Activated CD8-positive, alpha-beta memory T cell treated with anti-CD3 and anti-CD28 coated beads, Interleukin-2, amount 10 ng/mL, durations not matched to agents 7 days and 5 days (primary cell): ENCODE data around the gene TMEM231. TPM values are rescaled to one million over a fixed set of nuclear protein-coding genes. Genes with fewer than 3 reads are reported as not detected.
"Not testable (repeated sequence)": the region's sequence is repeated elsewhere in the genome, so short reads cannot be mapped to it uniquely, and the experiment has no call there.

Experiments
- ATAC-seq: fragments of 150-1000 bp; cut with Tn5 transposase; one replicate; pipeline ENCODE4 v1.10.0; 2021; ENCODE audit warnings: moderate library complexity
- CTCF ChIA-PET: fragments of 350-600 bp; sonication (Branson Sonifier 250); formaldehyde crosslinking; loops from one replicate; lab custom pipeline; 2021; ENCODE audit warnings: antibody characterized with exemption; lab: Charles Lee
- DNase-seq: peaks from one replicate; pipeline ENCODE4 v3.0.0-alpha.2; 2020
- H3K27ac Mint-ChIP-seq: one replicate; pipeline ENCODE4 v1.8.0; 2021; ENCODE audit warnings: mild to moderate bottlenecking, mixed read lengths
- H3K27me3 Mint-ChIP-seq: one replicate; pipeline ENCODE4 v1.8.0; 2021; ENCODE audit warnings: mixed read lengths
- H3K36me3 Mint-ChIP-seq: one replicate; pipeline ENCODE4 v1.8.0; 2021; ENCODE audit warnings: mild to moderate bottlenecking, mixed read lengths
- H3K4me1 Mint-ChIP-seq: one replicate; pipeline ENCODE4 v1.8.0; 2021; ENCODE audit warnings: mixed read lengths
- H3K4me3 Mint-ChIP-seq: one replicate; pipeline ENCODE4 v1.8.0; 2021; ENCODE audit warnings: mild to moderate bottlenecking, moderate library complexity, mixed read lengths
- H3K9me3 Mint-ChIP-seq: one replicate; pipeline ENCODE4 v1.8.0; 2022; ENCODE audit warnings: low read depth, mixed read lengths
- total RNA-seq, 2 experiments: library from RNA; stranded (reverse); gene quantifications; one replicate each; pipeline ENCODE4 v1.2.3, GENCODE V29; 2021

TMEM231 gene
- total RNA-seq, 2 experiments from 2014 or later, result 2.9 to 3.2 TPM

- Mint-ChIP-seq H3K4me3 (no peak overlapping the region), H3K27me3 (peaks cover 20% of the 10 kb centered on the region), H3K4me1 (no peaks in the 10 kb centered on the region), H3K27ac (no peak overlapping the region), H3K9me3 (no peaks in the 10 kb centered on the region), H3K36me3 (no peaks in the 10 kb centered on the region)
- no peak for ATAC-seq
- DNase-seq, result no peak
- CTCF ChIA-PET, result interaction anchor here (0.9 kb wide), 1 partner anchor 10 kb away, joined by 5 read pairs; no protein-coding TSS in a partner anchor
Observed at GRCh38 chr16:75506574-75506973, 49.5 kb downstream of the TMEM231 start.

GRCh38 chr16:75506107-75506506, 49.9 kb downstream of the TMEM231 start:
- CTCF ChIA-PET, result interaction anchor here (0.9 kb wide), 1 partner anchor 11 kb away, joined by 5 read pairs; no protein-coding TSS in a partner anchor
- Mint-ChIP-seq H3K36me3 (no peaks in the 10 kb centered on the region), H3K27me3 (peaks cover 20% of the 10 kb centered on the region)

GRCh38 chr16:75503801-75504200, 52.3 kb downstream of the TMEM231 start:
- CTCF ChIA-PET, result no interaction called here
- H3K27ac Mint-ChIP-seq, result no peak overlapping the region
- H3K4me3 Mint-ChIP-seq, result no peak overlapping the region
- DNase-seq (no peak), ATAC-seq (no peak)
- peaks cover 20% of the 10 kb centered on the region for H3K27me3 Mint-ChIP-seq
- no peaks in the 10 kb centered on the region for H3K4me1 Mint-ChIP-seq
- H3K36me3 Mint-ChIP-seq, result no peaks in the 10 kb centered on the region
- H3K9me3 Mint-ChIP-seq, result no peaks in the 10 kb centered on the region

More at GRCh38 chr16:75506107-75506506, 49.9 kb downstream of the TMEM231 start:
- Mint-ChIP-seq H3K4me1 (no peaks in the 10 kb centered on the region), H3K27ac (no peak overlapping the region), H3K4me3 (no peak overlapping the region), H3K9me3 (no peaks in the 10 kb centered on the region)
- ATAC-seq, result no peak
- no peak for DNase-seq

- CTCF ChIA-PET, result interaction anchor here (1.3 kb wide), 1 partner anchor 14 kb away, joined by 3 read pairs; no protein-coding TSS in a partner anchor
- Mint-ChIP-seq H3K36me3 (no peaks in the 10 kb centered on the region), H3K9me3 (no peaks in the 10 kb centered on the region), H3K4me3 (no peak overlapping the region), H3K27me3 (peaks cover 19% of the 10 kb centered on the region), H3K27ac (no peak overlapping the region), H3K4me1 (no peaks in the 10 kb centered on the region)
- ATAC-seq, result no peak
- no peak for DNase-seq
Observed at GRCh38 chr16:75502916-75503605, 53.0 kb downstream of the TMEM231 start.

- H3K4me1 Mint-ChIP-seq, ATAC-seq, H3K4me3 Mint-ChIP-seq, H3K9me3 Mint-ChIP-seq, H3K36me3 Mint-ChIP-seq, CTCF ChIA-PET, H3K27ac Mint-ChIP-seq, DNase-seq: not testable (repeated sequence)
- peaks cover 18% of the 10 kb centered on the region for H3K27me3 Mint-ChIP-seq
Observed at GRCh38 chr16:75501820-75502219, 54.2 kb downstream of the TMEM231 start.

- CTCF ChIA-PET, result no interaction called here
- ATAC-seq, result no peak
- no peaks in the 10 kb centered on the region for H3K4me1 Mint-ChIP-seq
- no peak for DNase-seq
- H3K4me3 Mint-ChIP-seq, result no peak overlapping the region
- H3K36me3 Mint-ChIP-seq, result no peaks in the 10 kb centered on the region
- no peaks in the 10 kb centered on the region for H3K9me3 Mint-ChIP-seq
- H3K27me3 Mint-ChIP-seq, result peaks cover 17% of the 10 kb centered on the region
- H3K27ac Mint-ChIP-seq, result no peak overlapping the region
Observed at GRCh38 chr16:75501359-75501758, 54.7 kb downstream of the TMEM231 start.

GRCh38 chr16:75498605-75499322, 57.3 kb downstream of the TMEM231 start:
- H3K9me3 Mint-ChIP-seq, H3K27ac Mint-ChIP-seq, ATAC-seq, H3K4me1 Mint-ChIP-seq, H3K36me3 Mint-ChIP-seq, DNase-seq, H3K4me3 Mint-ChIP-seq, CTCF ChIA-PET: not testable (repeated sequence)
- peaks cover 23% of the 10 kb centered on the region for H3K27me3 Mint-ChIP-seq

- no peak overlapping the region for H3K4me3 Mint-ChIP-seq
- no peak for ATAC-seq
- H3K27ac Mint-ChIP-seq, result no peak overlapping the region
- H3K4me1 Mint-ChIP-seq, result peaks cover 7% of the 10 kb centered on the region
- CTCF ChIA-PET, result interaction anchor here (1.2 to 1.7 kb wide), 2 partner anchors 20 to 32 kb away, joined by 5 to 6 read pairs; no protein-coding TSS in a partner anchor
- H3K9me3 Mint-ChIP-seq, result no peaks in the 10 kb centered on the region
- no peak for DNase-seq
- no peaks in the 10 kb centered on the region for H3K36me3 Mint-ChIP-seq
- H3K27me3 Mint-ChIP-seq, result peaks cover 32% of the 10 kb centered on the region
Observed at GRCh38 chr16:75497558-75497957, 58.5 kb downstream of the TMEM231 start.

- Mint-ChIP-seq H3K9me3 (no peaks in the 10 kb centered on the region), H3K4me1 (peaks cover 7% of the 10 kb centered on the region), H3K4me3 (peak within 1 kb of the TSS; percentile 22), H3K36me3 (no peaks in the 10 kb centered on the region), H3K27me3 (peaks cover 35% of the 10 kb centered on the region), H3K27ac (no peak within 1 kb of the TSS)
- peak; percentile 46 for DNase-seq
- peak; percentile 84 for ATAC-seq
- CTCF ChIA-PET, result interaction anchor here (1.0 to 1.8 kb wide), 6 partner anchors 16 to 123 kb away, joined by 3 to 6 read pairs (median 3); no protein-coding TSS in a partner anchor
Observed at GRCh38 chr16:75495076-75495674, 60.9 kb downstream of the TMEM231 start, which contains the start of gene CHST6. TSS of gene CHST6 (minus strand) at chr16:75495441. CDS start at chr16:75479828, 15,613 bp downstream.

- ATAC-seq, result no peak
- H3K27me3 Mint-ChIP-seq, result peaks cover 35% of the 10 kb centered on the region
- no peak overlapping the region for H3K27ac Mint-ChIP-seq
- no peaks in the 10 kb centered on the region for H3K36me3 Mint-ChIP-seq
- H3K4me3 Mint-ChIP-seq, result peak overlapping the region; percentile 22
- H3K4me1 Mint-ChIP-seq, result peaks cover 7% of the 10 kb centered on the region
- no peaks in the 10 kb centered on the region for H3K9me3 Mint-ChIP-seq
- CTCF ChIA-PET, result interaction anchor here (1.0 to 1.8 kb wide), 6 partner anchors 17 to 123 kb away, joined by 3 to 6 read pairs (median 3); no protein-coding TSS in a partner anchor
- DNase-seq, result no peak
Observed at GRCh38 chr16:75494661-75495075, 61.4 kb downstream of the TMEM231 start.

- DNase-seq (no peak), ATAC-seq (no peak)
- peaks cover 35% of the 10 kb centered on the region for H3K27me3 Mint-ChIP-seq
- CTCF ChIA-PET, result interaction anchor here (1.0 to 1.8 kb wide), 5 partner anchors 17 to 30 kb away, joined by 3 to 6 read pairs (median 3); no protein-coding TSS in a partner anchor
- no peaks in the 10 kb centered on the region for H3K9me3 Mint-ChIP-seq
- H3K27ac Mint-ChIP-seq, result no peak overlapping the region
- H3K4me3 Mint-ChIP-seq, result no peak overlapping the region
- peaks cover 7% of the 10 kb centered on the region for H3K4me1 Mint-ChIP-seq
- no peaks in the 10 kb centered on the region for H3K36me3 Mint-ChIP-seq
Observed at GRCh38 chr16:75494184-75494583, 61.9 kb downstream of the TMEM231 start.

- peaks cover 10% of the 10 kb centered on the region for H3K4me1 Mint-ChIP-seq
- no peaks in the 10 kb centered on the region for H3K36me3 Mint-ChIP-seq
- ATAC-seq, result no peak
- no peak for DNase-seq
- CTCF ChIA-PET, result no interaction called here
- H3K9me3 Mint-ChIP-seq, result no peaks in the 10 kb centered on the region
- H3K4me3 Mint-ChIP-seq, result no peak overlapping the region
- no peak overlapping the region for H3K27ac Mint-ChIP-seq
- H3K27me3 Mint-ChIP-seq, result peaks cover 34% of the 10 kb centered on the region
Observed at GRCh38 chr16:75491876-75492275, 64.2 kb downstream of the TMEM231 start.

- Mint-ChIP-seq H3K27ac (no peak overlapping the region), H3K9me3 (no peaks in the 10 kb centered on the region), H3K36me3 (no peaks in the 10 kb centered on the region), H3K4me3 (no peak overlapping the region), H3K27me3 (peaks cover 20% of the 10 kb centered on the region), H3K4me1 (peaks cover 6% of the 10 kb centered on the region)
- no peak for ATAC-seq
- CTCF ChIA-PET, result interaction anchor here (1.1 to 1.4 kb wide), 3 partner anchors 16 to 62 kb away, joined by 3 to 4 read pairs (median 3); no protein-coding TSS in a partner anchor
- DNase-seq, result no peak
Observed at GRCh38 chr16:75488322-75488721, 67.7 kb downstream of the TMEM231 start.
